RKO (cell line): Measurements from ENCODE around the gene CATSPERE.

ENCODE experiments used
- DNase-seq: peaks from one replicate; pipeline ENCODE4 v3.0.0-alpha.2; 2016; ENCODE audit warnings: low spot score

CATSPERE gene, protein sequence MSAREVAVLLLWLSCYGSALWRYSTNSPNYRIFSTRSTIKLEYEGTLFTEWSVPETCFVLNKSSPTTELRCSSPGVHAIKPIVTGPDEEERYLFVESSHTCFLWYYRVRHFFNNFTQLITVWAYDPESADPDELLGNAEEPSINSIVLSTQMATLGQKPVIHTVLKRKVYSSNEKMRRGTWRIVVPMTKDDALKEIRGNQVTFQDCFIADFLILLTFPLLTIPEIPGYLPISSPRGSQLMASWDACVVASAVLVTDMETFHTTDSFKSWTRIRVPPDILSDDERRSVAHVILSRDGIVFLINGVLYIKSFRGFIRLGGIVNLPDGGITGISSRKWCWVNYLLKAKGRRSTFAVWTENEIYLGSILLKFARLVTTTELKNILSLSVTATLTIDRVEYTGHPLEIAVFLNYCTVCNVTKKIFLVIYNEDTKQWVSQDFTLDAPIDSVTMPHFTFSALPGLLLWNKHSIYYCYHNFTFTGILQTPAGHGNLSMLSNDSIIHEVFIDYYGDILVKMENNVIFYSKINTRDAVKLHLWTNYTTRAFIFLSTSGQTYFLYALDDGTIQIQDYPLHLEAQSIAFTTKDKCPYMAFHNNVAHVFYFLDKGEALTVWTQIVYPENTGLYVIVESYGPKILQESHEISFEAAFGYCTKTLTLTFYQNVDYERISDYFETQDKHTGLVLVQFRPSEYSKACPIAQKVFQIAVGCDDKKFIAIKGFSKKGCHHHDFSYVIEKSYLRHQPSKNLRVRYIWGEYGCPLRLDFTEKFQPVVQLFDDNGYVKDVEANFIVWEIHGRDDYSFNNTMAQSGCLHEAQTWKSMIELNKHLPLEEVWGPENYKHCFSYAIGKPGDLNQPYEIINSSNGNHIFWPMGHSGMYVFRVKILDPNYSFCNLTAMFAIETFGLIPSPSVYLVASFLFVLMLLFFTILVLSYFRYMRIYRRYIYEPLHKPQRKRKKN

DNA sequence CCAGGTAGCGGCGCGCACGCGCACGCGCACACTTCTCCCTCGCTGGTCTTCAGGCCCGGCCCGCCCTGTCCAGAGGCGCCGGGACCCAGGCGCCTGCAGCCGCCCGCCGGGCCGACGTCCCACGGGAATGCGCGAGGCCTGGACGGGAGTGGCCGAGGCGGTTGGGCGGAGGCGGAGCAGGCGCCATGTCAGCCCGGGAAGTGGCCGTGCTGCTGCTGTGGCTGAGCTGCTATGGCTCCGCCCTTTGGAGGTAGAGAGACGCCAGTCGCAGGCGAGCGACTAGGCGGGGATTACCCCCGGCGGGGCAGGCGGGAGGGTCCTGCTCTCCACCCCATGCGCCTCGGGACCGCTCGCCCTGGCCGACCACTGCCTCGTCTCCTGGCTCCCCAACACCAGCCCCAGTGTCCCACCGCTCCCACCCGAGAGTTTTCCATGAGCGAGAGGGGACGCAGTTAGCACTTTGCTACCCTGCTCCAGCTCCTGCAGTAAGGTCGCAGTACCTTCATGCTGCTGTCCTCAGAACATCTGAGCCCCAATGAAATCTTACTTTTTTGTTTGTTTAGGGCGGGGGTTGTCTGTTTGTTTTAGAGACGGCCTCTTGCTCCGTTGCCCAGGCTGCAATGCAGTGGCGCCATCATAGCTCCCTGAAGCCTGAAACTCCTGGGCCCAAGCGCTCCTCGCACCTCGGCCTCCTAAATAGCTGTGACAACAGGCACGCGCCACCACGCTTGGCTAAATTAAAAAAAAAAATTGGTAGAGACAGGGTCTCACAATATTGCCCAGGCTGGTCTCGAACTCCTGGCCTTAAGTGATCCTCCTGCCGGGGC, at the start of gene CATSPERE:
Gene CATSPERE (plus strand): TSS at position 29 of the 827 bp plus-strand sequence. CDS start 157 bp downstream, at position 186.
- peak; percentile 69 for DNase-seq

DNA sequence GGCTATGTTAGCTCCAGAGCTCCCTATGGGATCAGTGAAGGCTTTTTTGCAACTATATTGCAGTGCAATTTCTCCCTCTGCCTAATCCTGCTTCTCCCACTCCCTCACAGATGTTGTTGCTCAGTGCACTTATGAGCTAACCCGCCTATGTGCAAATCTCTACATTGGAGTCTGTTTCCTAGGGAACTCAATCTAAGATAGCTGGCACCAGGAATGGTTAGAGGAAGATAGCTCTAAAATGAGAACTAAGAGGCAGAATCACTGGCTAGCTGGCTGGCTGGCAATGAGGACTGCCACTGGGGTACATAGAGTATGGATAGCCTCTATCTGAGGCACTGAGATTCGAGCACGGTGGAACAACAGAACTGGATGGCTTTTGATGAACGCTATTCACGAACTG, 48.9 kb upstream of the CATSPERE start:
- no peak for DNase-seq

DNA sequence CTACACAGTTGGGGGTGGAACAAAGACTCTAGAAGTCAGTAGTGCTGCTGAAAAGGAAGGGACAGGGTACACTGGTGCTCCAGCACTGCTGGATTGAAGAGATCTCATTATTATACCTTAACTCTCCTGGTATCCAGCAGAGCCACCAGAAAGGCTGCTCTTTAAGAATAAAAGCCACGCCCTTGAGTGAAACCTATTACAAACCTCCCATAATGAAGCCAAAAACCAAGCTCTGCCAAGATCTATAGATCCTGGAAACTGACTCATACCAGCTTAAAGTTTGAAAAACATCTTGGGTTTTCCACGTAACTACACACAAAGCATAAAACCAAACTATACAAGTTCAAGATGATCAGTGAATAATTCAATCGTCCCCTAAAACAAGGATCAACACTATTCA, 47.3 kb upstream of the CATSPERE start:
- no peak for DNase-seq

DNA sequence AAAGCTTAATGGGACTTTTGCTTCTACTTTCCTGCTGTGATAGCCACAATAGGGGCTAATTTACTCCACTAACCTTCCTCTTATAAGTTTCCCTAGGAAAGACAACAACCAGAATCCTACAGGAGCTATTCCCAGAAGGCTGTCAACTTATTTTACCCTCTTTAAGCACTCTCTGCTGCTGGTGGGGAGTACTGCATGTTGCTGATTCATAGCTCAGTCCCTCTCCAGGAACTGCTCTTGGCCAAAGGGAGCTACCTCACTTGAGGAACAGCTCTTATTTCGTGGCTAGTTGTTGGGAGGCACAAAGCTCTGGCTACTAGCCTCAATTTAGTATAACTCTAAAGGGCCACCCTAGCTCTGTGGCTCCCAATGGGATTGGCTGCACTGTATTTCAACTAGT, 46.5 kb upstream of the CATSPERE start:
- peak; percentile 16 for DNase-seq

DNA sequence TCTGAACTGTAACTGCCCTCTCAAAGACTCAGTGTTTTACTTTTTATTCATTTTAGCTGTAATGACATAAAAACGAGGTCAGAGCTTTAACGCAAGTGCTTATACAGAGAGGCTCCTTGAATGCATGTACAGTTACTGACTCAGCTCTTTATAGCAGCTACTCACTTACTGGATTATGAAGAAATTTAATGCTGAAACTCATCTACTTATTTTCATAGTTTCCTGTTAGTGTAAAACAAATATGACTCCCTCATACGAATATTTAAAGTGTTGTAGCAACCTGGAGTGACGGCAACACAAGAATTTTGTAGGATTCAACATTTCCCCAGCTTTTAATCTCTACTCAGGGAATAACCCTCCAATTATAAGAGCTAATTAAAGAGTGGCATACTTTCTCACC, 42.0 kb upstream of the CATSPERE start:
- peak; percentile 22 for DNase-seq

DNA sequence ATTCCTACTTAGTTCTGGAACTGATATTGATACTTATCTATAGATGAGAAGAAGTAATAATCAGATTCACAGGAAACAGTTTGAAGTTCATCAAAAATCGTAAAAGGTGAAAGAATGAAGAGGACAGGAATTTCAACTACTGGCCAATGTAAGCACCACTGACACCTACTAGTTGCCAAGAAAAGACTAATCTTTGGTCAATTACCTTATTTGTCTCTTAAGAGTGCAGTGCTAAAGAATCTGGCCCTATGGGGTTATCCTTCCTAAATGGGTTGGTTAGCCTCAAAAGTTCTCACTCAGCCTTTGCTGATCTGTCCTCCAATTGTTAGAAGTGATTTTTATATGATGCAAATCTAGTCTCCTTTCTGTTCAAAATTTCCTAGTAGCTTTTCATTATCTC, 38.9 kb upstream of the CATSPERE start:
- no peak for DNase-seq

DNA sequence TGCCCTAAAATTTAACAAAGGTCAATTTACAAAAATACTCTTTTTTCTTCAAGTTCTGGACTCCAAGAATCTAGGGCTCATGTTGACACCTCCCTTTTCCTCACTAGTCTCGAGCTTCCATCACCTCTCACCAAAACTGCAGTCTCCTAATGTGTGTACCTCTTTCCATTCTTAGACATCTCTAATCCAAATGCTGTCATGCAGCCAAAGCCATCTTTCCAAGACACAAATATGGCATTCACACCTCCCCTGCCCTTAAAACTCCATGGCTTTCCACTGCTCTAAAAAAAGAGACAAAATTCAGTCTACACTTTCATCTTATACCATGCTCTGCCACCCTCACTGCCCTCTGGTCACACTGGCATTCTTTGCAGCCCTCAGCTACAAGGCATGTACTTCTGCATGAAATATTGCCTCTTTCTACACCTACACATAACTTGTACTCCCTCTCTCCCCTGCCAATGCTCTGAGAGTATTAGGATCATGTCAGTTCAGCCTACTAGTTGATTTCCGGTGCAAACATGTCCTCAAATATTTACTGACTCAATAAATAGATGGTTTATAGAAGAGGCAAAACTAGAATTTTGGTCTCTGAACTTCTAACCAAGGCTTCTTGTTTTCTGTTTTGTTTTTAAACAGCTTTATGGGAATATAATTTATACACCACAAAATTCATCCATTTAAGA, 36.3 kb upstream of the CATSPERE start:
- no peak for DNase-seq

DNA sequence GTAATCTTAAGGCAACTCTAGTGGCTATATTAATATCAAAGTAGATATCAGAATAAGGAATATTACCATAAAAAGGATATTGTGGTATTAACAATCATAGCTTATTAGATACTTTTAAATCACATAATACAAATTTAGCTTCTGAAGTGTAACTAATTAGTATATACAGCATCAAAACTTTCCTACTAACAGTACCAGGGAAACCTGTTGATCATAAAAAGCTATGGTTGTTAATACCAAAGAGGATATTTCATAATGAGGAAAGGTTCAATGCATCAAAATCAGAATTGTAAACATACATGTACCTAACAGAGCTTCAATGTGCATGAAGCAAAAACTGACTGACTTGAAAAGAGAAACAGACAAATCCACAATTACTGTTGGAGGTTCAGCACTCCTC, 33.4 kb upstream of the CATSPERE start:
- DNase-seq: no peak

DNA sequence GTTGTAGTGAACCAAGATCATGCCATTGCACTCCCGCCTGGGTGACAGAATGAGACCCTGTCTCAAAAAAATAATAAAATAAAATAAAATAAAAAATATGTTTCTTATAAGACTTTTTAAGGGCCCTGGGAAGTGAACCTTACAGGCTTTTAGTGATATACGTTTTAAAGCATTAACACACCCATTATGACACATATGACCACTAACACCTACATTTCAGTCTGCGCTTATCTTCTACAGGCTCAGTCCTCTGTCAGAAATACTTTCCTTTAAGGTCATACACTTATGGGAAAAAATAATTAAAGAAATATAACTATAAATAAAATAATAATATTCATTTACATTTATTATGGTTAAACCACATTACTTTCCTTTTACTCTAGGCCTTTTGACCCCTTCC, 31.3 kb upstream of the CATSPERE start:
- DNase-seq: no peak

DNA sequence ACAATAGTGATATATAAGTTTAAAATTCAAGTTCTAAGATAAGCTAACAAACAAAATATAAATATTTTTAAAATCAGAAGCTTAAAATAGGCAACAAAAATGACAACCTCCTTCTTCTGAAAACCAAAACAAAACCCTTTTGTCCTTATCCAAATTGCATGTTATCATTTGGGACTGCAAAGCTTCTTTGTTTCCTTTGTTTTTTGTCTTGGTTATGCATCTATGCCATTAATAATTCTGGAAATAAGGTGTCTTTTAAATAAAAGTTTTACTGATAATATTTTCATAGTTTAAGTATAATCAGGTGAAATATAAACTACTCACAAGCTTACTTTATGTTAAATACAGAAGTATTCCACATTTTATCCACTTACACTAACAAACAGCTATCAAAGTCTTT, 29.9 kb upstream of the CATSPERE start:
- DNase-seq: no peak

DNA sequence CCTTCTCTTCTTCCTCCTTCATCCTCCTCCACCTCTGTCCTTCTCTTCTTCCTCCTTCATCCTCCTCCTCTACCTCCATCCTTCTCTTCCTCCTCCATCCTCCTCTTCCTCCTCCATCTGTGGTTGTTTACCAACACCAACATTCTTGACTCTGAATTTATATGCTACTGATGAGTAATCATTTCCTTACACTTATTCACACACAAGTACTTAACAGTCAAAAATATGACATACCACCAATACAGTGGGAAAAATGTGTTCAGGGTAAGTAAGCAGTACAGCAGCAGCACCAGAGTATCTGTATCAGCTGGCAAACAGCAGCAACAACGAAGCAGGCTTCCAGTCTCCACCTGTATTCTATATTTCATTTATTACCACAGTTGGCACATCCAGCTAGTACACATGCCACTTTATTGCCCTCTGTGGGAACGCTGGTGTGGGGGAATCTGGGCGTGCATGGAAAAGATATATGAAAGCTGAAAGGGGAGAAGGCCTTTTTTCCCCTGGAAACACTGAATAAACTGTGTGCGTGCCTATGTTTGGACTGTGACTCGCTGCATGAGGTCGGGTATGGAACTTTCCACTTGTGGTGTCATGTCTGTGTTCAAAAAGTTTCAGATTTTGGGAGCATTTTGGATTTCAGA, 25.4 kb upstream of the CATSPERE start:
- DNase-seq: peak; percentile 47

DNA sequence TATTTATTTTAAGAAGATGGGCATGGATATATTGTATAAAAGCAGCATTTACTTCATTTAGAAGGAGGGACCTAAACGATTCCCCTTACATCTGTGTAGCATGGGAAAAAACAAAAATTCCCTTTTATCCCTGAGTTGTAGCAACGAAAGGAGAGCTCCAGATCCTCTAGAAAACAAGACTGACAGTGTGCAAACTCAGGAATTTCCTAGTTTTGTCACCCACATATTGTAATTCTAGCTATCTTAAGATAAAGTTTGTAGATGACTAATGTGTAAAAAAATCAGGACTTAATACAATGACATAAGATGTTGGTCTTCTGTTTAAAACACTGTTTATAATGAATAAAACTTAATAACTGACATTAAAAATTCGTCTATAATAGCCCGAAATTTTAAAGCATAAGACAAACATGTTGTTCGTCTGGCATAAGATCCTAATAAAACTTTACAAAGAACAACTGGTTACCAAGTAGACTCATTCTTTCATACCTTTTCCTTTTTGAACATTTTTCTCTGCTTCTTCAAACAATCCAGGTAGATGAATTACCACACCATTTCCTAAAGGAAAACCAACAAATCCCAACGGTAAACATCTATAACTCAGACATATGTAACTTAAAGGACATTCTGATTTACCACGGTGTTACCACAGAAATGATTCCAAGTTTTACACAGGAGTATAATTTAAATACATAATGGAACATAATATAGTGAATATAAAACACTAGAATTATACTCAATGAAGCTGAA, 24.6 kb upstream of the CATSPERE start:
- no peak for DNase-seq

DNA sequence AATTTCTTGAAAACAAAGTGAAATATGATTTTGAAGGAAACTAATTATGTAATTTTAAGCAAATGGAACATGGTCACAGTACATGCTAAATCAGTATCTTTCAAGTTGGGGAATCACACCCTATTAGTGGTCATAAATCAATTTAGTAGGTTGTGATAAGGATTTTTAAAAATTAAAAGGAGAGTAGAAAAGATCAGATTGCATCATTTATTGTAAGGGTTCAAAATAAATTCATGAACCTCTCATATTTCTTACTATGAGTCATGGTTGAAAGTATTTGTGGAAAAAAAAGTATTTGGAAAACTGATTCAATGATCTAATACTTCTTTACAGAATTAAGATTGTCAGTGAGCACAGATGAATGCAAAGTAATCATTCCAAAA, 24.0 kb upstream of the CATSPERE start:
- no peak for DNase-seq

DNA sequence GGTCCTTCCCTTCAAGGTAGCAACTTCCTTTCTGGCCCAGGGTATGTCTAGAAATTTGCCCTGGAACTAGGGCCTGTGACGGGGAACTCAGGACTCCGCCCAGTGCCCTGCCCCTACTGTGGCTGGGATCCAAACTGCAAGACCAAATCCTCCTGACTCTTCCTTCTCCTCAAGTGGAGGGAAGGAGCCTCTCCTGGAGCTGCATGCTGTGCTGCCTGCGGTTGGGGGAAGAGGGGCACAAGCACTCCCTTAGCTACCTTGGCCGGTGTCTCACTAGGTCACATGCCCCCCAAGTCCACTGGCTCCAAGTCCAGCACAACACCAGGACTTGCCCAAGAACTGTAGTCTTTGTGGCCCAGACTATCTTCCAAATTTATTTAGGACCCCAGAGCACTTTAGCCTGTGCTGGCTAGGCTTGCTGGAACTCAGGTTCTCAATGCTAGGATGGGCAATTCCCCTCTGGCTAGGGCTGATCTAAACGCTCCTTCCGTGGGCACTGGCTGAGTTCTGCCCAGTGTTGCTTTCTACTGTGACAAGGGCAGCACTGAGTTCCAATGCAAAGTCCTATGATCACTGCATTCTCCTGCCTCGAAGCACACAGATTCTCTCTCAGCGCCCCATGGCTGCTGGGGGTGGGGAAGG, 21.6 kb upstream of the CATSPERE start:
- no peak for DNase-seq

DNA sequence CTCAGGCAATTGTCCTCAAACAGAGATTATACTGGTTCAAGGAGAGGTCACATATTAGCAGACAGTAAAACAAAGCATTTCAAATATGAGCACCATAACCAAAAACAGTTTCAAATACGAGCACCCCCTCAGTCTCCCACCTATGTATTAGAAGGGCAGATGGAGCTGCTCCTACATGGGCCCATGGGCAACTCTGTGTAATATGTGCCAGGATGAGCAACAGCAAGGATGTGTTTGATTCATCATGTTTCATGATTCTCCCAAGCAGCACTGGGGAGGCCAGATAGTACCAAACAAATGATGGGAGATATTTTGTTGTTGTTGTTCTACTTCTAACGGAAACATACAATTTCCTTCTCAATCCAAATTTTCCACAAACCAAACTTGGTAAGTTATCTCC, 18.2 kb upstream of the CATSPERE start:
- no peak for DNase-seq

DNA sequence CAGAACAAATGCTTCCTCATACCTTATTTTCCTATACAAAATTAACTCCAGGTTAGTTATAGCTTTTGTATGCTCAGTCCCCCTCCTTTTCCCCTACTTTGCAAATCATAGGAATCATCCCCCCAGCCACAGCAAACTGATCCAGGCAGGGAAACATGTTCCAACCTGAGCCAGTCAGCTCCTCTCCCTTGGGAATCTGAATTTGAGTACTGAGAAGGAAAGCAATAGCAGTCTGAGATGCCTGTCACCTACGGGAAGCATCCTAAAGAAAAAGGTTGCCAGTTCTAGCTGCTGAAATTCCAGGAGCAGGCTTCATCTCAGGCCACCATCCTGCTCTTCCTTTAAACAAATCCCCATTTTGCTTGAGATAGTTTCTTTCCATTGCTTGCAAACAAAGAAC, 16.2 kb upstream of the CATSPERE start:
- DNase-seq: no peak

DNA sequence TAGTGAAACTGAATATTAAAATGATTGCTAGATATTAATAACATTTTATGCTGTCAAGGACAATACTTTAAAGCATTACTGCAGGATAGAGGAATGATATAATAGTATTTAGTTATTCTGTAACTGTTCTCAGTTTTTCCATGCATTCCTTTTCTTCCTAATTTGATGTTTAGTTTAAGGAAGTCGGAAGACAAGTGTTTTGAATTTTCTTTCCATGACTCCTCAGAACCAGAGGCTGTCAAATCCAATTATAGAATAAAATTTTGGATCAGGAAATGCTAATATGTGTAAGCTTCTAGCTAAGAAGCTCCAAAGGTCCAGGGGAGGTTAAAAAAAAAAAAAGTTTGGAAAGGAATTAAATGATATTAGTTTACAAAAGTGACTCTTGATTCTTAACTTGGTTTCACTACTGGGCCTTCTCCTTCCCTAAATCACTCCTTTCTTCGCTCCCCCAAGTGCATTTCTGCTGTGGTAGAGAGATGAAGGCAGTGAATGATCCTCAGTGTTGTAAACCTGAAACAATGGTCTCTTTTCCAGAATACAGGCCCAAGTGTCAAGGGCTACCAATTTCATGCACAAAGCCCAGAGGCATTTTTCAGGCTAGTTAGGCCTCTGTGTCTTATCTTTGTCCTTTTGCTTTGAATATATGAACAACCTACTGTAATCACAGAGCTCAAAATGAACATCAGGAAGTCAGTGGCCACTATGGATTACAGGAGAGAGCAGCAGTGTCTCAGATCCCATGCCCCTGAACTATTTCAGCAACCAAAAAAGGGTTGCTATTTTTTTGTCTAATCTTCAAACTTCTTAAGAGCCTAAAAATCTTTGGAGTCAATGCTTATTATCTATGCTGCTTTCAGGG, 15.5 kb upstream of the CATSPERE start:
- DNase-seq: no peak

DNA sequence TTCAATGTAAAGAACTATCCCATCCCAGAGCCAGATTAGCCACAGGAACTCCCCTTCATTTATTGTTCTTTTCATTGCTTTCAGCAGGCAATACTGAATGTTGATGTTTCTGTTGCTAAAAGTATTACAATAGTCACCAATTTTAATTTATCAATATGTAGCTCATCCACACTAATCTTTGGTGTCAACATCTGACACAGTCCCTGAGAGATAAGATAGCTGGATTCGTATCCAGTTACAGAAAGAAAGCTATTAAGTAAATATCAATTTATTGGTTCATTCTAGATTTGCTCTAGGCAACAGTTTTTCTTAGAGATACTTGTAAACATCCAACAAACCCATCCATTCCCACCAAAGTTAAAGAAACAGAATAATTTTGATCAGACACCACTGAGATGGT, 14.0 kb upstream of the CATSPERE start:
- DNase-seq: no peak

DNA sequence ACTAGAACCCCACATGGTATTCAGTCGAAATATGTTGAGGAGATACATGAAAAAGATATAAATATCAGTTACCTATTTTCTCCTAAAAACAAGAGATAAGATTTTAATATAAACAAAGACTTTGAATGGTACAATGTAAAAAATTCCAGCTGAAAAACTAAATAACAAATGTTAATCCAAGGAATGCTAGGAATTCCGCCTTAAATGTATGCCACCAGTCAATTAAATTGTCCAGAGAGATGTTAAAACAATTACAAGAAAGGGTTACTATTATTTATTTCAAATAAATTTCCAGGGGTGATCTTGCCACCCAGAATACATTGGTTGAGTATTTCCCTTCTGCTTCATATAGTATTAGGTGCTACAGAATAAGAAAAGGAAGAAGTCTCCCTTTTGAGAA, 13.5 kb upstream of the CATSPERE start:
- no peak for DNase-seq
